ENCODE results near the gene NRF1. TPM values are rescaled to one million over a fixed set of nuclear protein-coding genes. Genes with fewer than 3 reads are reported as not detected.

NRF1 gene
- total and polyA plus RNA-seq, 2 of the 13 experiments (the other 11 are each of a cell fraction or from before 2014, with no cell fraction given), result 9.3 to 10.1 TPM

DNA sequence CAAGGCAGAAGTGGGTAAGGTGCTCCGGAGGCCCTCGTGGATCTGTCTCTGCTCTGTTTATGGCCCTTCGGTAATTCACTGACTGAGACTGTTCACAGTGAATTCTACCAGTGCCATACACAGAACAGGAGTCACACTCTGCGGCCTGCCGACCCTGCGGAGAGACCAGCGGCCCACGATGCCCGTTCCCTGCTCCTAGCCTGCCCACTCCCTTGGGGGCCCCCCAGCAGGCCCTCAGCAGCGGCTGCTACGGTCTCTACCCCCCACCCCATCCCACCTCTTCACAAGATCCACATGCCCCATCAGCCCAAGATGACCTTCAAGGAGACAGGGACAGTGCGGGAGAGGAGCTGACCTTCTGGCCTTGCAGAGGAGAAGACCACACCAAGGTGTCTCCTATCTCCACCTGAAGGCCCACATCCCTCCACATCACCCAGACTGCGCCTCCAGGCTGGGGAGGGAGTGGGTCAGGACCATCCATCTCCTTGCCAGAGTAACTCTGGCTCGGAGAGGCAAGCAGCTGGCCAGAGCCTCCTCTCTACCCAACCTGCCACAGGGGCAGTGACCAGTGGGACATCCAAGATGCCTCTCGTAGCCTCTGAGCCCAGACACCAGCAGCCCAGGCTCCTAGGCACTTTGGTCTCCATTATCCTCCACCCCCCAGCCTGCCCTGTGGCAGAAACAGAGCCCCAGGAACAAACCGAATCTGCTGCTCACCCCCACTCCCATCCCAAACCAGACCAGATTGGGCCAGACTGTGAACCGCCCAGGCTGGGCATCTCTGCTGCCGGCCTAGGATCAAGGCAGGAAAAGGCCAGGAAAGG lies 163.6 kb downstream of the NRF1 start (continued):
- TF ChIP-seq ZKSCAN1 (IDR thresholded peaks at IDR 0.05; ENCODE audit: low read length) (no peak), ZNF562 (CRISPR knock-in tag; IDR thresholded peaks at IDR 0.05; ENCODE audit: borderline replicate concordance) (no peak), ZNF274 (CRISPR knock-in tag; IDR thresholded peaks at IDR 0.05) (no peak), ZNF205 (CRISPR knock-in tag; IDR thresholded peaks at IDR 0.05) (no peak), KDM2A (CRISPR knock-in tag; IDR thresholded peaks at IDR 0.05; ENCODE audit: borderline replicate concordance, low read depth) (no peak), GPN1 (CRISPR knock-in tag; IDR thresholded peaks at IDR 0.05; ENCODE audit: borderline replicate concordance) (no peak), ZNF558 (CRISPR knock-in tag; IDR thresholded peaks at IDR 0.05; ENCODE audit: borderline replicate concordance) (no peak), ZFP37 (CRISPR knock-in tag; IDR thresholded peaks at IDR 0.05; ENCODE audit: borderline replicate concordance) (no peak)
- TF ChIP-seq, protein P1, sequence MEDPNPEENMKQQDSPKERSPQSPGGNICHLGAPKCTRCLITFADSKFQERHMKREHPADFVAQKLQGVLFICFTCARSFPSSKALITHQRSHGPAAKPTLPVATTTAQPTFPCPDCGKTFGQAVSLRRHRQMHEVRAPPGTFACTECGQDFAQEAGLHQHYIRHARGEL (CRISPR knock-in tag; IDR thresholded peaks at IDR 0.05), result no peak
- TF ChIP-seq, protein P2, sequence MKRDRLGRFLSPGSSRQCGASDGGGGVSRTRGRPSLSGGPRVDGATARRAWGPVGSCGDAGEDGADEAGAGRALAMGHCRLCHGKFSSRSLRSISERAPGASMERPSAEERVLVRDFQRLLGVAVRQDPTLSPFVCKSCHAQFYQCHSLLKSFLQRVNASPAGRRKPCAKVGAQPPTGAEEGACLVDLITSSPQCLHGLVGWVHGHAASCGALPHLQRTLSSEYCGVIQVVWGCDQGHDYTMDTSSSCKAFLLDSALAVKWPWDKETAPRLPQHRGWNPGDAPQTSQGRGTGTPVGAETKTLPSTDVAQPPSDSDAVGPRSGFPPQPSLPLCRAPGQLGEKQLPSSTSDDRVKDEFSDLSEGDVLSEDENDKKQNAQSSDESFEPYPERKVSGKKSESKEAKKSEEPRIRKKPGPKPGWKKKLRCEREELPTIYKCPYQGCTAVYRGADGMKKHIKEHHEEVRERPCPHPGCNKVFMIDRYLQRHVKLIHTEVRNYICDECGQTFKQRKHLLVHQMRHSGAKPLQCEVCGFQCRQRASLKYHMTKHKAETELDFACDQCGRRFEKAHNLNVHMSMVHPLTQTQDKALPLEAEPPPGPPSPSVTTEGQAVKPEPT (CRISPR knock-in tag; IDR thresholded peaks at IDR 0.05; ENCODE audit: low read depth), result no peak
- TF ChIP-seq, protein P3, sequence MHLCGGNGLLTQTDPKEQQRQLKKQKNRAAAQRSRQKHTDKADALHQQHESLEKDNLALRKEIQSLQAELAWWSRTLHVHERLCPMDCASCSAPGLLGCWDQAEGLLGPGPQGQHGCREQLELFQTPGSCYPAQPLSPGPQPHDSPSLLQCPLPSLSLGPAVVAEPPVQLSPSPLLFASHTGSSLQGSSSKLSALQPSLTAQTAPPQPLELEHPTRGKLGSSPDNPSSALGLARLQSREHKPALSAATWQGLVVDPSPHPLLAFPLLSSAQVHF (CRISPR knock-in tag; IDR thresholded peaks at IDR 0.05), result no peak
- TF ChIP-seq, protein P4, sequence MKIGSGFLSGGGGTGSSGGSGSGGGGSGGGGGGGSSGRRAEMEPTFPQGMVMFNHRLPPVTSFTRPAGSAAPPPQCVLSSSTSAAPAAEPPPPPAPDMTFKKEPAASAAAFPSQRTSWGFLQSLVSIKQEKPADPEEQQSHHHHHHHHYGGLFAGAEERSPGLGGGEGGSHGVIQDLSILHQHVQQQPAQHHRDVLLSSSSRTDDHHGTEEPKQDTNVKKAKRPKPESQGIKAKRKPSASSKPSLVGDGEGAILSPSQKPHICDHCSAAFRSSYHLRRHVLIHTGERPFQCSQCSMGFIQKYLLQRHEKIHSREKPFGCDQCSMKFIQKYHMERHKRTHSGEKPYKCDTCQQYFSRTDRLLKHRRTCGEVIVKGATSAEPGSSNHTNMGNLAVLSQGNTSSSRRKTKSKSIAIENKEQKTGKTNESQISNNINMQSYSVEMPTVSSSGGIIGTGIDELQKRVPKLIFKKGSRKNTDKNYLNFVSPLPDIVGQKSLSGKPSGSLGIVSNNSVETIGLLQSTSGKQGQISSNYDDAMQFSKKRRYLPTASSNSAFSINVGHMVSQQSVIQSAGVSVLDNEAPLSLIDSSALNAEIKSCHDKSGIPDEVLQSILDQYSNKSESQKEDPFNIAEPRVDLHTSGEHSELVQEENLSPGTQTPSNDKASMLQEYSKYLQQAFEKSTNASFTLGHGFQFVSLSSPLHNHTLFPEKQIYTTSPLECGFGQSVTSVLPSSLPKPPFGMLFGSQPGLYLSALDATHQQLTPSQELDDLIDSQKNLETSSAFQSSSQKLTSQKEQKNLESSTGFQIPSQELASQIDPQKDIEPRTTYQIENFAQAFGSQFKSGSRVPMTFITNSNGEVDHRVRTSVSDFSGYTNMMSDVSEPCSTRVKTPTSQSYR (CRISPR knock-in tag; IDR thresholded peaks at IDR 0.05; ENCODE audit: borderline replicate concordance), result no peak
- TF ChIP-seq, protein P5, sequence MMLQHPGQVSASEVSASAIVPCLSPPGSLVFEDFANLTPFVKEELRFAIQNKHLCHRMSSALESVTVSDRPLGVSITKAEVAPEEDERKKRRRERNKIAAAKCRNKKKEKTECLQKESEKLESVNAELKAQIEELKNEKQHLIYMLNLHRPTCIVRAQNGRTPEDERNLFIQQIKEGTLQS (CRISPR knock-in tag; IDR thresholded peaks at IDR 0.05), result no peak
- TF ChIP-seq, protein P6, sequence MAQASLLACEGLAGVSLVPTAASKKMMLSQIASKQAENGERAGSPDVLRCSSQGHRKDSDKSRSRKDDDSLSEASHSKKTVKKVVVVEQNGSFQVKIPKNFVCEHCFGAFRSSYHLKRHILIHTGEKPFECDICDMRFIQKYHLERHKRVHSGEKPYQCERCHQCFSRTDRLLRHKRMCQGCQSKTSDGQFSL (CRISPR knock-in tag; IDR thresholded peaks at IDR 0.05), result no peak
